Measurements from ENCODE around the gene RNPS1. TPM values are rescaled to one million over a fixed set of nuclear protein-coding genes. Genes with fewer than 3 reads are reported as not detected.
"Not testable (repeated sequence)": the region's sequence is repeated elsewhere in the genome, so short reads cannot be mapped to it uniquely, and the experiment has no call there.

The RNPS1 gene
- total RNA-seq, 2 donors from 2014 or later = 99.3 to 127 TPM

DNA sequence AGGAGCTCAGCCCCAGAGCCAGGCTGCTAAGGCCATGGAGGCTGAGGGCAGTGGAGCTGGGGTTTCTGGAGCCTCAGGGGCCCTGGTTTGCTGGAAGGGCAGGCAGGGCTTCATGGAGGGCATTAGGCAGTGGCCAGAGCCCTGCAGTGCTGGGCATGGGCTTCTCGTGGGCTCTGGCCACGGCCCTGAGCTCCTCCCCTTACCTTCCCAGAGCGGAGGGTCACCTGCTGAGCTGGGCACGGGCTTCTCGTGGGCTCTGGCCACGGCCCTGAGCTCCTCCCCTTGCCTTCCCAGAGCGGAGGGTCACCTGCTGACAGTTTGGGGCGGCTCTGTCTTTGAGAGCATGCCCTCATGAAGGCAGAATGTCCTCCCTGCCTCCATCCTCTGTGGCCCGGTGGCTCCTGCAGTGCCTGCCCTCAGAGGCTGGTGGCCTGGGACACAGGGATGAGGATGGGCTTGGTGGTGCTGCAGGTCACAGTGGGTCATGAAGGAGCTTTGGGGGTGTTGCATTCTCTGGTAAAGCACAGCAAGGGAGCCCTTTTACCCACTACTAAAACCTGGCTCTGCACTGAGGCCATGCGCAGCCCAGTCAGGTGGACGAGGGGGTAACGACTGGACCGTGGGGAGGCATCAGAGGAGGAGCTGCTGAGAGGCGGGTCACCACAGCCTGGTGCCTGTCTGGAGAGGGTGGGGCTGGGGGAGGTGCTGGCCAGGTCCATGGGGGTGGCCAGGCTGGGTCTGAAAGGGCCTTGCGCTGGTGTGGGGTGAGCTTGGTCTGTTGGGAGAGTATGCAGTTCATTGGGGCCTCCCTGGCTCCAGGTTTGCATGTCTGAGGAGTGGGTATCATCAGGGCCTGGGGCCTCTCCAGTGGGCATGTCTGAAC lies 2.9 kb upstream of the RNPS1 start:
- ATAC-seq (no peak), DNase-seq (no peak)
- intact Hi-C loops (cut with DNase I, micrococcal nuclease) = loop anchor here in 1 of 2 donors (10.0 kb wide), 1 partner anchor 64 kb away; no protein-coding TSS in a partner anchor

DNA sequence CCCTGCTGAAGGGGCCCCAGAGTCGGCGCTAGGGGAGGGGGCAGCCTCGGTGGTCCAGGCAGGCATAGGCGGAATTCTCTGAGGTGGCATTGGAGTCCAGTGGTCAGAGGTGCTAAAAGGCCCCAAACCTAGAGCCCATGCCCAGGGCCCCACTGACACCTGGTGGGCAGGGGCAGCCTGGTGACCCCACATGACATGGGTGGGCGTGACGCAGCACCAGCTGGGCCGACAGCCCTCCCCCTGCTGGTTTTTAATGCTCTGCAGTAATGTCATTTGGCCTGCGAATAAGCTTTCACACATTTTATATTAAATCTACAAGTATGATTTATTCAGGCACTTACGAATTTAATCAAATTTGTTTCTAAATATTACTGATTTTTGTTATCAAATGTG lies 2.1 kb upstream of the RNPS1 start:
- intact Hi-C loops (cut with DNase I, micrococcal nuclease) = loop anchor here in 1 of 2 donors (10.0 kb wide), 1 partner anchor 65 kb away; no protein-coding TSS in a partner anchor
- ATAC-seq (no peak), DNase-seq (no peak)

DNA sequence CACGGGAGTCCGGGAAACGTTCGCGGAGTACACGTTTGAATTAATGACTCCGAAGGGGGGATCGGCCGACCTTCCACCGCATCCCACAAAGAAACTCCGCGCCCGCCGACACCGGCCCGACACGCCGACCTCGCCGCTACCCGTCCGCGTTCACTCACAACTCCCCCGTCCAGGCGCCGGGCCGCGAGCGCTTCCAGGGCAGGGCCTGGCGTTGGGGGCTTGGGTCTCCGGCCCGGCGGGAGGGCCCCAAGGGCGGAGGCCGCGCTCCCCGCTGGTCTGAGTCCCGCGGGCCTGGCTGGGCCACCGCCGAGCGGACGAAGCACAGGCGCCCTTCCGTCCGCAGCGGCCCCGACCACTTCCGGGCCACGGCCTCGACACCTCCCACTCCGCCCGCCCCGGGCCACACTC lies 417 bp downstream of the RNPS1 start:
- ATAC-seq = peak; percentile 76
- intact Hi-C loops (cut with DNase I, micrococcal nuclease) = not testable (repeated sequence)

DNA sequence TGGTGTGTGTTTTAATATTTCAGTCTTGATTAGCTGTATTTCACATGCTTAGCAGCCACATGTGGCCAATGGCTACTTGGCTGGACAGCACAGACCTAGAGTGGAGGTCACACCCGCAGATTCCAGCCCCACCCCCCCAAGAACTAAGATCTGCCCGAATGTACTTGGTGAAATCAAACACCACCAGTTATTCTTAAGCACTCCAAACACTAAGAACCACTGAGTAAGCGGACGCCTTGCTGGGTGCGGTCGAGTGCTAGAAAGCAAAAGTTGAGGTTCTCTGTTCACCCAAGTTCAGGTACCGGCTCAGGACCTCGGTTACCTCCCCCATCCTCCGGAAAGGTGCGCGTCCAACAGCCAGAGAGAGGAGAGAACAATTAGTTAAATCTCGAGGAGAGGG lies 1.0 kb downstream of the RNPS1 start:
- intact Hi-C loops (cut with DNase I, micrococcal nuclease); DNase-seq; ATAC-seq: not testable (repeated sequence)

More for the DNA sequence above, 417 bp downstream of the RNPS1 start:
- DNase-seq = not testable (repeated sequence)

DNA sequence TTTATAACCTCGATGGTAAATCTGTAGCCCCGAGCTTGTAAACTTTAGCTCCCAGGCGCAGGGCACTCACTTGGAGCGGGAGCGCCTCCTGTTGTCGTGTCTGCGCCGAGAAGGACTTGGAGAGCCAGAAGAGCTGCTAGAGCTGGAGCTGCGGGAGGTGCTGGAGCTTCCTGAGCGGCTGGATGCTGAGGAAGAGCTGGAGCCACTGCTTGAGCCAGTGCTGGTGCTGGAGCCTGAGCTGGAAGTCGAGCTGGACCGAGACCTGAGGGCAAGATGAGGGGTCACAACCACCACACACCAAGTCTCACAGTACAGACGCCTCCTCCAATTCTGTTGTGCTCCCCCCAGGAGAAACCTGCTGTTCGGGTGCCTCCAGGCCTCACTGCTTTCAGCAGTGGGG lies 4.9 kb downstream of the RNPS1 start:
- intact Hi-C loops (cut with DNase I, micrococcal nuclease); ATAC-seq: not testable (repeated sequence)

DNA sequence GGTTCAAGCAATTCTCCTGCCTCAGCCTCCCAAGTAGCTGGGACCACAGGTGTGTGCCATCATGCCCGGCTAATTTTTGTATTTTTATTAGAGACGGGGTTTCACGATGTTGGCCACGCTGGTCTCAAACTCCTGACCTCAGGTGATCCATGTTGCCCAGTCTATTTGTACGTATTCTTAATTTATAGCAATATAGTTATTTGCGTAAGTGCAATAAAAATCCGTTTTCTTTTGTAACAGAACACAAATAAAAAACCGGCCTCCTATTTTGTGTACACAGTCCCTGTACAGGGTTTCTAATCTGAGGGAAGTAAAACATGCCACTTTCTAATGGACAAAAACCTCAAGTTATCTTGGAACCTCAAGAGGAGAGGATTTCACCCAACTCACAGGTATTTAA lies 7.7 kb downstream of the RNPS1 start:
- DNase-seq = no peak
- ATAC-seq = no peak
- intact Hi-C loops (cut with DNase I, micrococcal nuclease) = no loop called here

More for the DNA sequence above, 4.9 kb downstream of the RNPS1 start:
- DNase-seq = not testable (repeated sequence)

DNA sequence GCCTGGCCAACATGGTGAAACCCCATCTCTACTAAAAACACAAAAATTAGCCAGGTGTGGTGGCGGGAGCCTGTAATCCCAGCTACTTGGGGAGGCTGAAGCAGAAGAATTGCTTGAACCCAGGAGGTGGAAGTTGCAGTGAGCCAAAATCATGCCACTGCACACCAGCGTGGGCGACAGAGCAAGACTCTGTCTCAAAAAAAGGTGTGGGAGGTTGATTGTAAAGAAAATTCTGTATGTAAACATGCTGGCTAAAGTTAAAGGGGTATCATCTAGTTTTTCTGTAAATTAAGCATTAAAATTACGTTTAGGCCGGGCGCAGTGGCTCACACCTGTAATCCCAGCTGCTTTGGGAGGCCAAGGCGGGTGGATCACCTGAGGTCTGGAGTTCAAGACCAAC lies 9.4 kb downstream of the RNPS1 start:
- intact Hi-C loops (cut with DNase I, micrococcal nuclease); ATAC-seq; DNase-seq: not testable (repeated sequence)

DNA sequence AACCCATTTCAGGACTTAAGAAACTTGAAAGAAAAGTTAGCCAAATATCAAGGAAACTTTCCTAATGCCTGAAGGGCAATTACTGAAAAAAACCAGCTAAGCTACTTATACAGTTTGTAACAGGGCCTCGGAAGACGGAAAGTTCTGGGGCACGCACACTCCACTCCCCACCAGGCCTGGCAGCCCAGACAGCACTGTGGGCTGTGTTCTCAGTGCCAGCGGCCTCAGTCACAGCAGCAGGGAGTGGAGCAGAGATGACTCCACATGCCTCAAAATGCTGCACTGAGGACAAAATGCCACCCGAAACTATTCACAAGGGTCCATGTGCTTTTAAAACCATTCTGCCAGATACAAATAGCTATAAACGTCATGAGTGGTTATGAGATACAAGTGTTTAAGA lies 10.2 kb downstream of the RNPS1 start:
- ATAC-seq = no peak
- intact Hi-C loops (cut with DNase I, micrococcal nuclease) = no loop called here
- no peak for DNase-seq

DNA sequence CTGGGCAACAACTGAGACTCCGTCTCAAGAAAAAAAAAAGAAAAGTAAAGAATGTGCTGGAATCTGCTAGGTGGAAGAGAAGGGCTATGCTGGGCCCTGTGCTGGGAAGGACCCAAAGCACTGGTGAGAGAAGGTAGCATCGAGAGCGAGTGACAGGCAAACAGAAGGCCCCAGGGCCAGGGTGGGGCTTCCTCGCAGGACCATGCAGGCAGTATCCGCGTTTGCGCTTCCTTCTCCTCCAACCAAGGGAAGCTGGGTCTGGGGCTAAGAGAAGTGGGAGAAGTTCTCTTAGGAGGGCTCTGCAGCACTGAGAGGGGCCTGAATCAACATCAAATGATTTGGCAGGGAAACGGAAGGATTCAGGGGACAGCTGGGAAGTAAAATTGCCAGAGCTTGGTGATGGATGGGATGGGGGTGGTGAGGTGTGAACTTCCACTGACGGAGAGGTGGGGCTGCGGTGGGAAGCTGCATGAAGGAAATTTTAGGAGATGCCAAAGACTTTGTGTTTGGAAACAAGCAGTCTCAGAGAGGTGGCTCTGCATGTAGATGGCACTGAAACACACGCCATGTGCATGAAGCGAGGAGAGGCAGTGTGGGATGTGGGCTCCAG lies 11.3 kb downstream of the RNPS1 start:
- no peak for ATAC-seq
- no peak for DNase-seq
- intact Hi-C loops (cut with DNase I, micrococcal nuclease) = no loop called here

DNA sequence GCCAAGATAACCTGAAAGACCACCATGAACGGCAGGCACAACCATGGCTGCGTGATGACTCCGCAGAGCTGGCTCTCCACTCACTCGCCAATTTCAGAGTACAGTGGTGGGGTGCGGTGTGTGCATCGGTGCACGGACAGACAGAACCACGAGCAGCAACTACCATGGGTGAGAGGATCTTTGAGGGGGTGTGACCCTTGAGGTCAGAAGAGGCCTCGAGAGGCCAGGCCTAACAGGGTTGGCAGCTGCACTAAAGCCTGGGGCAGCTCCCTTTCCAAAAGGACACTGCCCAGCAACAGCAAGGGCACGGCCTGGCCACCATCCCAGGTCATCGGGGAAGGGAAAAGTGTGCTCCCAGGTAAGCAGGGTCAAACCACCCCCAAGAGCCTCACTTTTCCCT lies 14.6 kb downstream of the RNPS1 start:
- ATAC-seq = no peak
- intact Hi-C loops (cut with DNase I, micrococcal nuclease) = no loop called here
- DNase-seq = no peak

DNA sequence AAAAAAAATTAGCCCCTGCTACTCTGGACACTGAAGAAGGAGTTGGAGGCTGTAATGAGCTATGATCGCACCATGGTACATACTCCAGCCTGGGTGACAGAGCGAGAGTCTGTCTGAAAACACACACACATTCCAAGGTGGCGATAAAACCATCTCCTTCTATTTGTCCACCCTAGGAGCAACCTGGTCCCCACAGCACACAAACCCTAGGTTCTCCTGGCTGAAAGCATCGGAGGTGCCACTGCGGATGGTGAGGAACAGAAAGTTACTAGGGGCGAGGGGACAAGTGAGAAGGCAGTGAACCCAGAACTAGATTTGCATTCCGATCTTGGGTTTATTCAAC lies 15.1 kb downstream of the RNPS1 start:
- ATAC-seq = no peak
- intact Hi-C loops (cut with DNase I, micrococcal nuclease) = no loop called here

DNA sequence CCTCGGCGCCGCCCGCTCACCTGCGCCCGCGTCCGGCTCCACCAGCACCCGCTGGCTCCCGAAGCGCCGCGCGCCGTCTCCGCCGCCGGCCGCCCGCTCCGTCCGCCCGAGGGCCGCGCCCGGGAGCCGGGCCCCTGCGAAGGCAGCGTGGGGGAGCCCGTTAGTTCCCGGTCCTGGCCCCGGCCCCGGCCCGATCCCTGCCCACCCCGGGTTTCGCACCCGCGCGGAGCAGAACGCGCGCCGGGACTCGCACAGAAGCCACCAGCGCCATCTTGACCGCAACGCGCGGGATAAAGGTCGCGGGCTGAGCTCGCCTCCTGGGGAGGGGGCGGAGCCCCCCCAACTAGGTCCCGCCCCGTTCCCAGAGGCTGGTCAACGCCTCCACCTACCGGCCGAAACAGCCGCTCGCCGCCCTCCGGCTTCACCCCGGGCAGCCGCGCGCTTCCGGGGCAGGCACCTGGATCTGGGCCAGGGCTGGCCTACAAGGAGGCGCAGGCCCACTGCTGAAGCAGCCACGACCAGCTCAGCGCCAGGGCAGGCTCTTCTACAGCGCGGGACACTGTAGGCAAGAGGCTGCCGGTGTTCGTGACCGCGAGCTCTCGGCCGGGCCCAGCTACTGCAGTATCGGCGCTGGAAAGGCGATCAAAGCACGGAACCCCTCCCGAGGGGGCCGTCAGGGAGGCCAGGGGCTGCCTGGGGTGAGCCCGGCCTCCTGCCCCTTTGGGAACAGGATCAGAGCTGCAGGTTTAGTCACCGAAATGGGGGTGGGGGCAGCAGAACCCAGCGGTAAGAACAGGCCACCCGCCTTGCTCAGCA lies 16.4 kb downstream of the RNPS1 start, which contains the start of gene ECI1:
TSS of gene ECI1 (minus strand) at position 292 of the 816 bp plus-strand sequence. CDS start at position 271, 21 bp downstream.
- peak; percentile 94 for ATAC-seq
- peak; percentile 96 to 98 for DNase-seq
- intact Hi-C loops (cut with DNase I, micrococcal nuclease) = no loop called here

More for the DNA sequence above, 15.1 kb downstream of the RNPS1 start:
- no peak for DNase-seq

DNA sequence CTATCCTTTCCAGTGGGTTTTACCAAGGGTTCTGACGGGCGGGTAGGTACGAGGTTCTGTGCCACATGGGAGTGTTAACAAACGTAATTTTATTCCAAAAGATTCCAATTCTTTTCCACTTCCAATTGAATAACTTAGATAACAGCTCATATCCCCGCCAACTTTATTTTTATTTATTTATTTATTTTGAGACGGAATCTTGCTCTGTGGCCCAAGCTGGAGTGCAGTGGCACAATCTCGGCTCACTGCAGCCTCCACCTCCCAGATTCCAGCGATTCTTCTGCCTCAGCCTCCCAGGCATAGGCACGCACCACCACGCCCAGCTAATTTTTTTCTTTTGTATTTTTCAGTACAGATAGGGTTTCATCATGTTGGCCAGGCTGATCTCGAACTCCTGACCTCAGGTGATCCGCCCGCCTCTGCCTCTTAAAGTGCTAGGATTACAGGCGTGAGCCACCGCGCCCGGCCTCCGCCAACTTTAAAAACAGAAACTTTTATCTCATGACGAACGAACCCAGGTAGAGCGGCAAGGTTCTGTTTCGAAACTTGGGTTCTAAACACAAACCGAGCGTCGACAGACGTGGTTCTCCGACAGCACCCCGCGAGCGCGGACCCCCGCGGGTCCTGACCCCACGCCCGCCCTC lies 17.2 kb downstream of the RNPS1 start:
- intact Hi-C loops (cut with DNase I, micrococcal nuclease) = no loop called here
- ATAC-seq (peak; percentile 36), DNase-seq (peak in 1 of 2 donors; percentile 71)

DNA sequence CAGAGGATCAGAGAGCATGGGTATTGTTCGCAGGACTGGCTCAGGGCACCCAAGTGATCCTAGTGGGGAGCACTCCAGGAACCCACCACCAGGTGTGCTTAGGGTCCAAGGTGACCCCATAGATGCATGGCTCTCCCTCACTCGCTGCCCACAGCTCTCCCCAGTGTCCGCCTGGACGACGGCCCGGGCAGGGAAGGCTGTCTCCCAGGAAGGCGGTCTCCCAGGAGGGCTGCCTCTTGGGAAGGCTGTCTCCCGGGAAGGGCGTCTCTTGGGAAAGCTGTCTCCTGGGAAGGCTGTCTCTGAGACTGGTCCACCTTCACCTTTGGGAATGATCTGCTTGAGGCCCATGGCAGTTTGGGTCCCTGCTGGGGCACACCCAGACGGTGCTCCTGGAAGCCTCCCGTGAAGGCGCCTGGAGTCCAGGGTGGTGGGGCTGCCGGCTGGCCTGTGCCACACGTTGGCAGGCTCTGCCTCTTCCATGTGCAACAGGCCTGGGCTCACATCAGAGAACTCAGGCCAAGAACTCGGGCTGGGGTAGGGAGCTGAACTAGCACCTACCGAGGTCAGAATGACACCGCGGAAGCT lies 21.5 kb downstream of the RNPS1 start:
- DNase-seq = no peak
- ATAC-seq = no peak
- intact Hi-C loops (cut with DNase I, micrococcal nuclease) = no loop called here

DNA sequence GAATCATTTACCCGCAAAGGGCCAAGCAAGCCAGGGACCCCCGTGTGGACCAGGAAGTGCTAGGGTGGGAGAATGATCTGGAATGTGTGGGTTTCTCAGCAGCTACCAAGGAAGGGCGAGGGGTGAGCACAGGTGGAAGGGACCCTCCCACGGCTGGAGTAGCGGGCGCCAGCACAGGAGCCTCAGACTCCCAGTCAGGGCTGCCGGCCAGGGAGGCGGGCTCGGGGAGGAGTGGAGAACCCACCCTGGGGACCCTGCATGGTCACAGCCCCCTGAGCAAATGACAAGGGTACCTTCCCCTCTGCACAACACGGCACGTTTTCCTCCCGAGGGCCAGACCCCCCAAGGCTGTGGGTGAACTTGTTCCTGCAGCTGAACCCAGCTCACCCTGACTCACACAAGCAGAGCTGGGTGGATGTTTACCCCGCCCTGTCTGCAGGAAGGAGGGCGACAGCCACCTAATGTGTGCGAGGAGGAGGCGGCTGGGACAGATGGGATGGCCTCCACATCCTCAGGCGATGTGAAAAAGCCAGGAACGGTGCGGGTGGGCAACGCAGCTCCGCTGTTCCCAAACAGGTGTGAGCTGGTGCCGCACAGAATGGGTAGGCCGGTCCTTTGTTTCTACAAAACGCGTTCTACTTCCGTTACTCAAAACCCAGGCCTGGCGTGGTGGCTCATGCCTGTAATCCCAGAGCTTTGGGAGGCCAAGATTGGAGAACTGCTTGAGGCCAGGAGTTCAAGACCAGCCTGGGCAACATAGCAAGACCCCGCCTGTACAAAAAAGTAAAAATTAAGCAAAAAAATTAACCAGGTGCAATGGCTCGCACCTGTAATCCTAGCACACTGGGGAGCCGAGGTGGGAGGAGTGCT lies 22.8 kb downstream of the RNPS1 start:
- intact Hi-C loops (cut with DNase I, micrococcal nuclease) = no loop called here
- DNase-seq = no peak
- no peak for ATAC-seq

DNA sequence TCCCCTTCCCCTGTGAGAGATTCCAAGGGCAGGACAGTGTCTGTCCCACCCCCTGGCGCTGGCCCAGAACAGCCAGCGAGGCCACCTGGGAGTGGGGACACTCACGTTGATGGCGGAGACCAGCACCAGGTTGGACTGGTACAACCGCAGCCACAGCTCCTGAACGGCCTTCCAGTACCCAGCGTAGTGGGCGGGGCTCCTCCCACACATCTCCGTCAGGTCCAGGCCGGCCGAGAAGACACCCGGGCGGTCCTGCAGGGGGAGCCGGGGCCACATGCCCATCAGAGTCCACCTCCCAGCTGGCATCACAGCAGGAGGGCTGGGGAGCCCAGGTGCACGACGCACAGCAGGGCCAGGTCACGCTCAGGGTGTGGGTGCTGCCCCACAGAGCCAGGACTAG lies 23.6 kb downstream of the RNPS1 start:
- ATAC-seq (peak; percentile 3), DNase-seq (no peak)
- intact Hi-C loops (cut with DNase I, micrococcal nuclease) = no loop called here

DNA sequence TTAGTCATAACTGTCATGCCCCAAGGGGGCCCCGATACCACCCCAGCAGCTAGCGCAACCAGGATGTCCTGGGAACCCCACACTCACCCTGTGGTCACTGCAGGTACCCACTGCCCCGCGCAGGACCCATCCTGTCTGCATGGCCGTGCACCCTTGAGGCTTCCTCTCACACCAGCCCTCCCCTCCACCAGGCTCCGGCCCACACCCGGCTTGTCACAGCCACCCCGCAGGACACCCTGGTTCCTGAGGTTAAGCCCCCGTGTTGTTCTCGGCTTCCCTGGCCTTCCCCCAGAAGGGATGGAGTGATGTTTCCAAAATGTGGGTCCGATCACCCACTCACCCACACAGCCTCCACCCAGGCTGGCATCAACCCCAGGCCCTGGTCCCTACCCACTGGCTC lies 24.1 kb downstream of the RNPS1 start:
- ATAC-seq = no peak
- intact Hi-C loops (cut with DNase I, micrococcal nuclease) = no loop called here
- DNase-seq = no peak
